Fibroblast of skin of scalp (primary cell): ENCODE measurements around the gene PARS2.

Experiments
- DNase-seq: peaks from one replicate; pipeline ENCODE4 v3.0.0-alpha.2; 2013

The PARS2 gene

DNA sequence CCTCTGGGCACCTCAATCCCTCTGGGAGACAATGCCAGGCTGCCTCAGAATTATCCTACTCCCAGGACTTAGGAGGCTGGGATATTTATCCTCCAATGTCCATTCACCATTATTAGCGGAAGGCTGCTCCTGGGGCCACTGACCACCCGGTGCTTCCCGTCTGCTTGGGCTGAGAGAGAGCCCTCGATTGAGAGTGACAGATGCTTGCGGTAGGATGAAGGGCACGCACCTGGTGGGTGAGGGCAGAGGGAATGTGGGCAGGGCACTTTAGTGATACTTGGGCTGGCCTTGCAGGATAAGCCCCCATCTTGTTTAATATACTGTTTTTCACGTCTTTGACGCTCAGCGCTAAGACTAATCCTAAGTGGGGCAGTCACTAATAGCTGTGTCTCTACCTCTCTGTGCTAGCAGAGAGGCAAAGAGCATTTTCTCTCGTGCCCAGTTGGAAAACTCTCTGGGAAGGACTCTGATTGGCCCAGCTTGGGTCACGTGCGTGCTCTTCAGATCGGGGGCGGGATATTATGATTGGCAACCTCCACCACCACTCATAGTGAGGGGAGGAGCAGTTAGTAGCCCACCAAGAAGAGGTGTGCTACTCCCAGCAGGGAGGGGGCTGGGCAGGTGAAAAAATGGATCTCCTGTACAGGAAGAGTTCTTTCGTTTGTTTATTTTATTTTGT is 10.6 kb upstream of the PARS2 start:
- DNase-seq, result peak; percentile 25

DNA sequence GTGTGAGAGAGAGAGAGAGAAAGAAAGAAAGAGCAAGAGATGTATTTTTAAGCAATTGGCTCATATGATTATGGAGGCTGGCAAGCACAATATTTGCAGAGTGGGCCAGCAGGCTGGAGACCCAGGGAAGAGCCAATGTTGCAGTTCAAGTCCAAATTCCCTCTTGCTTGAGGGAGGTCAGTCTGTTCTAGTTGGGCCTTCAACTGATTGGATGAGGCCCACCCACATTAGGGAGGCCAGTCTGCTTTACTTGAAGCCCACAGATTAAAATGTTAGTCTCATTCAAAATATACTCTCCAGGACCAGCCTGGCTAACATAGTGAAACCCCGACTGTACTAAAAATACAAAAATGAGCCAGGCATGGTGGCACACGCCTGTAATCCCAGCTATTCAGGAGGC is 8.6 kb upstream of the PARS2 start:
- DNase-seq, result no peak

DNA sequence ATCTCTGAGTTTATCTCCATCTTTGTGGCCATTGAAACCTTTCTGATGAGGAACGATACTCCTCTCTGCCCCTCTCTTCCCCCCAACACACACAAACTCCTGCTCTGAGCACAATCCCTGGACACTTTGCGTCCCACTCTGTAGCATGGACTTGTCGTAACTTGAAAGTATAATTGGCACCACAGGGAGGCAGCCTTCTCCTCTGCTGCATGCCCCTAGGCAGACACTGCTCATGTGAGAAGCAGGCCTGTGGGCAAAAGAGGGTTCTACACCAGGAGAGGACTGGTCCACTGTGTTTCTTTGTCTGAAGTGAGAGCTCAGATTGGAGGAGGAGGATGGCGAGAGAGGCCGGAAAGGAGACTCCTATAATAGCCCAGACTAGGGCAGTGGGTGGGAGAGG is 3.8 kb upstream of the PARS2 start:
- DNase-seq, result peak; percentile 7

DNA sequence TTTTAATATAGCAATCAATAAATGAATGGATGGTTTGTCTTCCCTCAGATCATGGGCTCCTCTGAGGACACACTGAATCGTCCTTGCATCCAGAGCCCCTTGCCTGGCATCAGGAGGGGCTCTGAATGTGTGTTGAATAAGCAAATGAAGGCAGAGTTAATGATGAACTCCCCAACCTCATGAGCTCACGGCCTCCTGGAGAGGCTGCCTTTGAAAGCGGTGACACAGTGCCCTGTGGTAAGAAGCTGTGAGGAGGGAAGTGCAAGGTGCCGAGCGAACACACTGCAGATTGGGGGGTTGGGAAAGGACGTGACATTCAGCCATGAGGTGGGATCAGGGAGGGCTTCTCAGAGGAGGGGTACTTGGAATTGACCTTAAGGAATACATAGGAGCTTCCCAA is 3.2 kb upstream of the PARS2 start:
- DNase-seq, result no peak

DNA sequence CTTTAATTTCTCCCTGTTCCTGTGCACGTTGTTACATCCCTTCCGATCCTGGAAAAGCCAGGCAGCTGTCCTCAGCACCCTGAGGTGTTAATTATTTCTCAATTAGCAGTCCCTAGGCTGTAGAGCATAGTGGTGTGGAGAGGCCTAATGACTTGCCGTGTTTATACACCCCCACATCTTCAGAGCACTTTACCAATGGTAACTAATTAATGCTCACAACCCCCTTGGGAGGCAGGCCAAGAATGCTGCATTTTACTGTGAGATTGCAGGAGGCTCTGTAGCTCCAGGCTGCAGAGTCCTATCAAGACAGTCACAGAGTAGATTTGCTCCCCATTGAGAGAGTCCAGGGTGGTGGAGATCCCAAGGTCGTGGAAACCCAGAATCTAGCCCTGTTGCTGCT is 2.4 kb upstream of the PARS2 start:
- DNase-seq, result no peak

DNA sequence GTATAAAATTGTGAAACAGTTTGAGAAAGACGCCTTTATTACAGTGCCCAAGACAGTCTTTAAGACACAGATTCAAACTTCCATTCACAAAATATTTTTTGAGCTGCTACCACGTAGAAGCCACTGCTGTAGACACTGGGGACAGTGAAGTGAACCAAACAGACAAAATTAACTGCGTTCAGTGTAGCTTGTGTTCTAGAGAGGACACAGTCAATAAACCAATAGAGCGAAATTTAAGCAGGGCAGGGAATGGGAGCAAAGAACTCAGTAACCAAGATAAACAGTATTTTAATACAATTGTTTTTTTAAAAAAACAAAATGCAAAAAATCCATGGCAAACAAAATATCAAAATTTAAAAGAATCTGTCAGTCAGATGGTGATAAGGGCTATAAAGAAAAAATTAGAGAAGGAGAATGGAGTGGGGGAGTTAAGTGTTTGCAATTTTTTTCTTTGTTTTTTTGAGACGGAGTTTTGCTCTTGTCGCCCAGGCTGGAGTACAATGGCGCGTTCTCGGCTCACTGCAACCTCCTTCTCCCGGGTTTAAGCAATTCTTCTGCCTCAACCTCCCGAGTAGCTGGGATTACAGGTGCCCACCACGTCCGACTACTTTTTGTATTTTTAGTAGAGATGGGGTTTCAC is 719 bp upstream of the PARS2 start:
- DNase-seq, result no peak

DNA sequence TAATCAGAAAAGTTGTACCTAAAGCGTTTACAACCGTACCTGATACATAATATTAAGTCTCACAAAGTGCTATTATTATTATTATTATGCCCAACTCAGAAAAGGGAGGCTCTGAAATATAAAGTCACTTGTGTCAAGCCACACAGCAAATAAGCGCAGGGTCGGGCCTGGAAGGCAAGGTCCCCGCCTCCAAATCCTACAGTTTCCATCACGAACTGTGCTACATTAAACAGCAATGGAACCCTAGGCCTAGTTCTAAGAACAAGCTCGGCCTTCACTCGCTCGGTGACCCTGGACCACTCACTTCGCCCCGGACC is 549 bp downstream of the PARS2 start:
- no peak for DNase-seq

DNA sequence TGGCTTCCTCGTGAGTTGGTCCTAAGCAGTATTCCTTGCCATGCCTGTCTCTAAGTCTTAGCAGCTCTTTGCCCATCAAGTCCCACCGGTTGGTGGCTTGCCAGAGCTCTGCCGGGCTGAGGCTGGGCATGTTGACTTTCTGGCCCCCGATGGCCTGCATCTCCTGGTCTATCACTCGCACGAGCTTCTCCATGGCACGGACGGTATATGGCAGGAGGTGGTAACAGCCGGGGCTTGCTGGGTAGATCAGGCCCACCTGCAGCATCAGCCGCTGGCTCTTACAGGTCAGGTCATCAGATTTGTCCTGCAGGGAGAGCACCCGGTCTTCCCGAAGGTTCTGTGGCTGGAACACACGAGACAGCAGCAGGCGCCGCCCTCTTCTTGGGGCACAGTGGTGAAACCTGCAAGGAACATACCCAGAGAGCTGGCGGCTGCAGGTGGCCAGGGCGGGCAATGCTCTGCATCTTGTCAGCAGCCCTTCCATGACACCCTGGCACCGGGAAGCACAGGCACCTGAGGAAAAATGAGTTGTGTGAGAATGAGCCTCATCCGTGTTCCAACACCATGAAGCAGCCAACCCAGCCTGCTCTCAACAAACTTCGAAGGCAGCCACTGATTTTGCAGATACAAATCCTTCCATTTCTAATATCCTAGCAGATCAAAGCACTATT is 5.5 kb downstream of the PARS2 start:
- no peak for DNase-seq

DNA sequence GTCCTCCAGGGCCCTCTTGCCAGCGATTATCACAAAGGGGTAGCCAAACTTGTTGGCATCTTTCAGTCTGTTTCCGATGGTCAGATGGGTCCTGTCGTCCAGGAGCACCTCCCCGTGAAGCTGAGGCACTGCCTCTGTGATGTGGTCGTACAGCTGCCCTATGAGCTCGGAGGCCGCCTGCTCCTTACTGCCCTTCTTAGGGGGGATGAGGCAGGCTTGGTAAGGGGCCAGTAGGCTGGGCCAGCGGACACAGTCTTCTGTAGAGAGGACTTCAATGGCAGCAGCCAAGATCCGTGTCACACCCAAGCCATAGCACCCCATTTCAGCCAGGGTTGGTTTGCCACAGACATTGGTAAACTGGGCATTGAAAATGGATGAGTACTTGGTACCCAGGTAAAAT is 6.5 kb downstream of the PARS2 start:
- DNase-seq, result no peak

DNA sequence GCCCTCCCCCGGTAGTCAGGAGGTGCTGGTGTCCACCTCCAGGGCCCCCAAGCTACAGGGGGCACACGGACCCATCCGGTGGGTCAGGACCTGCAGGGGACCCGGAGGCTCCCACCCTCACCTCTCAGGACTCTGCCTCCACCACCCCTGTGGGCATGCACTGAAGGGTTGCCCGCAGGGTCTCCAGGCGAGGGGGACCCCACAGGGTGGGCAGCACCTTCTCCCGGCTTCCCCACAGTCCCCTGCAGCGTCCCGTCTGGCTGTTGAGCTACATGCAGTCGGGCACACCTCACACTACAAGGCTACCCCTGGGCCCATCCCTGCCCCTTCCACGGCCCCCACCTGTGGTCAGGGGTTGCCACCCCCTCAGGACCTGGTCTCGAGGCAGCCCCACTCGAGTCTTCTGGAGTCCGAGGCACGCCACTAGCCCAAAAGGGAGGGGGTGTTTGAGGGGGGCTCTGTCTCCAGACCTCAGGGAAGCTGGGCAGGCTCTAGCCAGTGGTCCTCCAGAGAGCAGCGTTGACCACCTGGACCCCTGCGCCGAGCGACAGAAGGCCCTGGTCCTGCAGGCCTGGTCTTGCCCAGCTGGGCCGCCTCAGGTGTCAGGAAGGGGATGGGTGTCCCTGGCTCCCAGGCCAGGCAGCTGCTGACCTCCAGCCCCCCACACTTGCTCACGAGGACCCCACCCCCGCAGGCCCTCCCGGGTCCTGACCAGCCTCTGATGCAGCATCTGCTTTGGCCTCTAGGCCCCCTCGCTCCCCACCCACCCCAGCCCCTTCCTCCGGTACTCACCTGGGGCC is 9.6 kb downstream of the PARS2 start:
- no peak for DNase-seq

DNA sequence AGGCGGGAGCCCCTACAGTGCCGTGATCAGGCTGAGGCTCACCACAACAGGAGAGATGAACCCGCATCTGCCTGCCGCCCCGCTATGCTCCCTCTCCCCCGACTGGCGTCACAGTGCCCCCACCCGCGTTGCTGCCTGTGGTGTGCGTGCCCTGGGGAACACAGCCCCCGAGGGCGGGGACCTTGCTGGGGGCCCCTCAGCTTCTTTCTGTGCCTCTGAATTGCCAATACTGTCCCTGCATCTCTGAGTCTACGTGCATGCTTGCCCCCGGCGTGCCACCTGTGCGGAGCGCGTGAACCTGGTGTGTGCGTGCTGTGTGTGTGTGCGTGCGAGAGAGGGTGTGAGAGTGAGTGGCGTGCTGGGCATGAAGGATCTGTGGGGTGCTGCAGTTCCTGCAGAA is 10.3 kb downstream of the PARS2 start:
- DNase-seq, result no peak

DNA sequence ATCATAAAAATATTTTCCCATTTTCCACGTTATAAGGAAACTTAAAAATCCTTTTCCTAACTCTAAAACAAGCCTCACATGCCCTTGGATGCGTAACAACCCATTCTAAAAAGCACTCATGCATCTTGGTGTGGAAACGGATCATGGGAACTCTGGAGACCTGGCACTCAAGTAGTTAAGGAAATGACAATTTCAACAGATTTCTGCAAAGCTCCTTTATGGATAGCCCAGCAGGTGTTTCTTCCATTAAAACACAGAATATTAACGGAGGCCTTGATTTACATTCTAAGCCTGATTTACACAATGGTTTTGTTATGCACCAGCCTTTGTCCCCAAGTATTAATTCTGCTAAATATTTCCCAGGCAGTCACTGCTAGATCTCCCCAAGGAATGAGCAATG is 12.9 kb downstream of the PARS2 start:
- DNase-seq, result no peak

DNA sequence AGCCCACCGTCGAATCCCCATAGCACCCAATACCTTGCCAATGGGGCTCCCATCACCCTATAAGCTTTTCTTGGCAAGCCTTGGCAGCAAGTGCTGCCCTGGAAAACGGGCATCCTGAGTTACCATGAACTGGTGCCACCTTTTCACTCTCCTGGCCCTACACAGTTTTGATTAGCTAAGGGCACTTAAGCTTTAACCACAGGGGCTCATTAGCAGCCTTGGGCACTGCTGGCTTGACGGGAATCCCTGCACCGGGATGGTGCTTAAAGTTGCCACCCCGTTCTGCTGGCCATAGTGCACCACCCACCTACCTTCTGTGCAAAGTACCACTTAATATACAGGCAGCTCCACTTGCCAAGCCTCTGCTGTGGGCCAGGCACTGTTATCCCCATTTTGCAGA is 13.7 kb downstream of the PARS2 start:
- DNase-seq, result no peak

DNA sequence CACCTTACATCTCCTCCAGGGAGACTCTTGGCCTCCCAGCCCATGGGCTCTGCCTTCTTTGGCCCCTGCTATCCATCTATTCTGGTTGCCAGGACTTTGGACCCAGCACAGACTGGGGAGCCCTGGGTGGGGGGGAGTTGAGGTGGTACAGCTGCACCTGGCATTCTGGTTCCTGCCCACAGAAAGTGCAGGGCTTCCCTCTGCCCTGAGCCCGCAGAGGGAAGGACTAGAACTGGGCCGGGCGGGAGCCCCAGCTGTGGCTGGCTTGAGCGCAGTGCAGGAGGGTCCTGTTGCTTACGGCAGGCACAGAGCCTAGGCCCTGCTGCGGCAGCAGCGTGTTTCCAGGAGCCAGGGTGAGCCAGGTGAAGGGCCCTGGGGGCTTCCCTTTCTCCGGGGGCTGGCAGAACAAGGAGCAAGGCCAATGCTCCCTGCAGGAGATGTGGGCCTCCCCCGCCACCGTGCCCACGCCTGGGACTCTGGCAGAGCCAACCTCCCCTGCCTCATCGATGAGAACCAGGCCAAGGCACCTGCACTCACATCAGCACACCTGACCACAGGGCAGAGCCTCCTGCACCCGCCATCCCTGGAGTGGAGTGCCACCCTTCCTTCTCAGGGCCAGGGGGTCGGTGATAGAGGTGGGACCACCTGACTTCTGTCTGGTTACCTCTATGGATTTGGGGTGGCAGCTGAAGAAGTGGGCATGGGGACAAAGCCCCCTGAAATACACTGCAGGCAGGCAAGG is 16.1 kb downstream of the PARS2 start:
- no peak for DNase-seq

DNA sequence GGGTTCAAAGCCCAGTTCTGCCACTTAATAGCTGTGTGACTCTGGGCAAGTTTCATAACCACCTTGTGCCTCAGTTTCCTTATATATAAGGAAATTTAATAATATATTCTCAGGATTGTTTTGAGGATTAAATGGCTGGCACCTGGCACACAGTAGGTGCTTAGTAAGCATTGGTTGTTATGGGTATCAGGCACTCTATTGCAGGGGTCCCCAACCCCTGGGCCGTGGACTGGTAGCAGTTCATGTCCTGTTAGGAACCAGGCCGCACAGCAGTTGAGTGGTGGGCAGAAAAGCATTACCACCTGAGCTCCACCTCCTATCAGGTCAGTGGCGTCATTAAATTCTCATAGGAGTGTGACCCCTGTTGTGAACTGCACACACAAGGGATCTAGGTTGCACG is 18.5 kb downstream of the PARS2 start:
- DNase-seq, result no peak

DNA sequence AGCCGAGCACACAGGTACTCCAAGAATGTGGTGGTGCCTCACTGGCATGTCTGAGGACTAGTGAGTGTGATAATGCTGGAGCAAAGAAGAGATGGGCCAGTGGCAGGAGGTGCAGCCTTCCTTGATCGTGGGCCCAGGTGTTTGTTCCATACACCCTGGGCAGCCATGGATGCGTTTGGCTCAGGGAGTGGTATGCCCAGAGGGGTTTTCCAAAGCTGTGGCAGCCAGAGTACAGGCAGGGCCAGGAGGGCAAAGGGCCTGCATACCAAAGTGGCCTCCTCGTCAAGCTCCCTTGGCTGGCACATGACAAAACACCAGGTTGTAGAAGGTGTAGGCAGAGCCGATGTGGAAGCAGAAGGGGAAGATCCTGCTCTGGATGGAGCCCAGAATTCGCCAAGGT is 19.0 kb downstream of the PARS2 start:
- DNase-seq, result no peak

DNA sequence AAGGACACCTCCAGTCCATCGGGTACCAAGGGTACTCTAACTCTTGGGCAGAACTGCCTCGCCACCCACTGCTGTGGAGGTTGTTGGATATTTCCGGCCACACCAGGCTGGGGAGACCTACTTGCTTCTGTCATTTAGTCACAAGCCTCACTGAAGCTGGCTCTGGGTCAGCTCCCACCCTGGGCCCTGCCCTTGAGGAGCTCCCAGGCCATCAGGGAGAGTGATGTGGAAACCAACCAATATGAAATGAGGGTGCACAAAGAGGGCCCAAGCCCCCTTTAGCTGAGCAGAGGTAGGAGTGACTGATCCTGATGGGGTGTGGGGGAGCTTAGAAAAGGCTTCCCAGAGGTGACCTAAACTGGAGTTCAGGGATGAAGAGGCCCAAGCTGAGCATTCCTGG is 19.6 kb downstream of the PARS2 start:
- no peak for DNase-seq

DNA sequence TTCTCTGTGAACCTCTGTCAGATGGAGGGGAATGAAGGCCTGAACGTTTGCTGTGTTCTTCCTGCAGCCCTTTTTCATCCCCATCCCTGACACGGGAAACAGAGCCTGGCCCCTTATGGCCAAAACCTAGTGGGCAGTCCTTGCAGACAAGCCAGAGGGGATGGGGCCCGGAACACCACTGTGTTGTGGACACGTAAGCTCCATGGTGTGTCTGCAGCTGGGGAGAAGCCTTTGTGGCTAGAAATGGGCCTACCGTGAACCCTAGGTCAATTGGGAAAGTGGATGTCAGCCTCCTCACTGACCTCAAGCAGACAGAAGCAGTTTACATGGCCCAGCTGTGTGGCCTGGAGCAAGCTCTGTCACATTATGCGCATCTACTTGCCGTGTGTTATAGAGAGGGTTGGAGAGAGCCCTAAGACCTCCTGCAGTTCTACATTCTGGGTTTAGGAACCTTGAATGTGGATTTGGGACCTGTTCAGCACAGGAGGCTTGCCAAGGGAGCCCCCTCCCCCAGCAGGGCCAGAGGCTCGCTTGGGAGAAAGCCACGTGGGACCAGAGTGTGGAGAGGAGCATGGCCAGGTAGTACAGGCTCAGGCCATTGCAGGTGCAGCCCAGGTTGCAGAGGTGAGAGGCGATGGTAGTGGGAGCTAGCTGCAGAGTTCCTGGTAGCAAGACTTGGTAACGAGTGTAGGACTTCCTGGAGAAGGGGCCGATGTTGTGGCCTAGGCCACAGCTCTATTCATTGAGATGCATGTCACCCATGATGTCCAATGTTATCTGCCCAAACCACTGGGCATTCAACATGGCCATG is 20.7 kb downstream of the PARS2 start:
- DNase-seq, result no peak

DNA sequence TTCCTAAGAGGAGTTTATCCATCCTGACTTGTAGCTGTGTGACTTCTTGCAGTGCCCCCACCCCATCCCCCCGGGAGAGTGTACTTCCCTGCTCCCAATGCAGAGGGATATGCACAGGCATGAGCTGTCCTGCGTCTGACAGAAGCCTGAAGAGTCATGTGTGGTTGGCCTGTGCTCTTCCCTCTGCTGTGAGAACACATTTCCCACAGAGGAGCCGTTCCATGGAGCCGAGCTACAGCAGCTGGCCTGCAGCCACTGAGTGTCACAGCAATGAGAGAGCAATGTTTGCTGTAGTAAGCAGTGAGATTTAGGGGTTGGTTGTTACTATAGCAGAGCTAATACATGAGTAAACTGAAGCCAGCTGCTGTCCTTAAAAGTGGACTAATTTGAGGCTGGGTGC is 22.0 kb downstream of the PARS2 start:
- peak; percentile 3 for DNase-seq

DNA sequence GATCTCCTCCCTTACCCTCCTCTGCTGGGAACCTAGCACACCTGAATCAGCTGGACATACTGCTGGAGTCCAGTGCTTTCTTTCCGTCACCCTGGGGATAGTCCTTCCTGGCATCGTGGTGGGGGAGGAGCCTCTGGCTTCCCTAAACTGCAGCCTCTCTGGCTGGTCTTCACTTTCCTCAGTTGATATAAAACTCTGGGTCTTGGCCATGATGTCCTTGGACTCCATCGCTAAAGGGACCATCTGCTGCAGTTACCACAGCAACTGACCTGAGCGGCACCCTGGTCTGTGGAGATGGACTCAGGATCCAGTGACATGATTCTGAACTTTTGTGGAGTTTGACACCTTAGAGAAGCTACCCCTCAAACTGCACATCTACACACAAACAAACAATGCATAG is 22.8 kb downstream of the PARS2 start:
- DNase-seq, result no peak

DNA sequence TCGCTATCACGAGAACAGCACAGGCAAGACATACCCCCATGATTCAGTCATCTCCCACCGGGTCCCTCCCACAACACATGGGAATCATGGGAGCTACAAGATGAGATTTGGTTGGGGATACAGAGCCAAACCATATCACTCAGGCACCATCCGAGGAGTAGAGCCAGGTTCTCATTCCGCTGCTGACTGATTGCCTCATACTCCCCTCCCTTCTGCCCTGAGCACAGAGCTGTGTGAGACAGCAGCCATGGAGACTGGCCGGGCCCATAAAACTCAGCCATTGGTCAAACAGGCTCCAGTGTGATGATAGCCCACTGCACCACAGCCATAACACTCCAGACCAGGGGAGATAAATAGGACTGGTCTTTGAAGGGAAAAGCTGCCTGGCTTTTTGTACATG is 26.1 kb downstream of the PARS2 start:
- DNase-seq, result no peak

DNA sequence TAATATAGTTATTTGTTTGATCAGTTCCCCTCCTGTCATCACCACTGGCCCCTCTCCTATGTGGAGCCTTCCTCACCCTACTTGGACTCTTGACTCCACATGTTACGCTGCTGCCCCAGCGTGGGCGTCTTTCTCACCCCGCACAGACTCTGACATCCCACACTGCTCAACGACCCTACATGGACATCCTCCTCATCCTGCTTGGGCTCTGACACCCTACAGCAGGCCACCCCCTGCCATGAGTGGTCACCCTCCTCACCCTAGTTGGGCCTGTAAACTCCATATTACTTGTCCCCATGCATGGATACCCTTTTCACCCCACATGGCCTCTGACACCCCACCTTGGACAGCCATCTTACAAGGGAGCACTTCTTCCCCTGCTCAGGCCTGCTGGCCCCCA is 27.6 kb downstream of the PARS2 start:
- no peak for DNase-seq
